ENCODE measurements around the gene PHF21A.

Gene PHF21A

DNA sequence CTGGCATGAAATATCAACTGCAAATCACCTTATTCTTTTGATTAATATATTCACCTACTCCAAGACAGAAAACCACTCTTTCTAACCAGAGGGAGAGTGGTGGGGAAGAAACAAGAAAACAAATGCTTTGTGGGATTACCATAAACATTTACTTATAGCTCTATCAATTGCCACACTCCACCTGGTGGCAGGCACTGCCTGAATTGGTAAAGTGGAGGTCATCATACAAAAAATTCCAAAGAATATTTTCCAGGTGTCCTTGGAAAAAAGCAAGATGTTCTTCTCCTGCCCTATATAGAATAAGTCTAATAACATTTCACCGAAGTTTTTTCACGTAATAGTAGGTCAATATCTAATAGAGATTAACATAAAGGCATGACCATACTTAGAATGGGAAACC is 45.3 kb downstream of the PHF21A start:
- no peak for DNase-seq (ENCODE audit: low spot score)

DNA sequence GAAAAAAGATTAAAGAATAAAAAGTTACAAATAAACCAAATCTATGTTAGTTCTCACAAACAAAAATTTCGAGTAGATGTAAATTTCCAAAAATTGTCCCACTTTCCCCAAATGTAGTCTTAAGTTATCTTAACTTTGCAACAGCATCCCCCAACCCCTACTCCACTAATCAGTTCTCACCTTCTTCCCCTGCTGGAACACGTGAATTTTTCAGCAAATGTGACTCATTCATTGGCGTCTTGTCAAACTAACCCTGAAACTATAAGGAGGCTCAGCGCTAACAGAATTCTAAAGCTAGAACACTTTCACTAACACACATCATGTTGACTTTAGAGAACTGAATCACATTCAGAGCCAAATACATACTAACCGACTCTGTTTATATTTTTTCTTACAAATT is 46.1 kb downstream of the PHF21A start:
- no peak for DNase-seq (ENCODE audit: low spot score)

DNA sequence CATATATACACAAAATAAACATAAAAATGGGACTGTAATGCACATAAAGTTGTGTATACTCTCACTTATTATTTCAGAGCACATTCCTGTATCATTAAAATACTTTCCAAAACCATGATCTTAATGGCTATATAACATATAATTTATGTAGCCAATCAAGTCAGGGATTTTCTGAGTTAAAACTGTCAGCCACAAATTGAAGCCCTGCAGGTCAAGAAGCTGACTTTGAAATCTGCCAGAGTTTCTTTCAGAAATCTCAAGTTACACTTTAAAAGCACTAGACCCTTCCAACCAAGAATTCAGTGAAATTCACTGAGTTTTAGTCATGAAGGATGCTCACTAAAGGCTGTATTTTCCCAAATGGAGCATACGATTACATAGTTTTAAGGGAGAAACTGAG is 47.6 kb downstream of the PHF21A start:
- no peak for DNase-seq (ENCODE audit: low spot score)

DNA sequence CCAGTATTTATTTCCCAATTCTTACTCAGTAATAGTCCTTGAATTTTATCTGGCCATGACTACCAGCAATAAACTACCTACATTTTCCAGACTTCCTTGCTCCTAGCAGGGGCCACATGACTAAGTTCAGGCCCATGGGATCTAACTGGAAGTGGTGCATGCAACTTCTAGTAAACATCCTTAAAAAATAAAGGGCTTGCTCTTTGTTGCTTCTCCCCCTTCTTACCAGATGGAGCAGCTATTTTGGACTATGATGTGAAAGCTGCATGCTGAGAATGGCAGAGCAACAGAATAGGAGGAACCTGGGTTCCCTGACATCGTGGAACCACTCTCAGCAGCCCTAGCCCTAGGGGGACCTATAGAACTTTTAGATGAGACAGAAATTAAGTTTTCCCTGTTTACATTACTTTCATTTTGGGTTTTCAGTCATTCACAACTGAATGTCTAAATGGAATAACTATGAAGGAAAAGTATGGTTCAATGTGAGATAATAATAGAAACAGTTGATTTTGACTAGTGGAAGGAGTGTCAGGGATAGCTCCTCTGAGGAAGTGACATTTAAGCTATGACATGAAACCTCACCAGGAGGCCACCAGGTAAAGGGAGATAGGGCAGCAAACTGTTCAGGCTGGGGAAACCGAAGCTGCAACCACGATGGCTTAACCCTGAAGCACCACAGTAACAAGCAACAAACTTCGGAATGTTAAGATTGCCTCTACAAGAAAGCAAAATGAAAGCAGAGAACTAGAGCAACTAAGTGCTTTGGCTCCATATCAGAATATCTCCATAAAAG is 48.9 kb downstream of the PHF21A start:
- no peak for DNase-seq (ENCODE audit: low spot score)

DNA sequence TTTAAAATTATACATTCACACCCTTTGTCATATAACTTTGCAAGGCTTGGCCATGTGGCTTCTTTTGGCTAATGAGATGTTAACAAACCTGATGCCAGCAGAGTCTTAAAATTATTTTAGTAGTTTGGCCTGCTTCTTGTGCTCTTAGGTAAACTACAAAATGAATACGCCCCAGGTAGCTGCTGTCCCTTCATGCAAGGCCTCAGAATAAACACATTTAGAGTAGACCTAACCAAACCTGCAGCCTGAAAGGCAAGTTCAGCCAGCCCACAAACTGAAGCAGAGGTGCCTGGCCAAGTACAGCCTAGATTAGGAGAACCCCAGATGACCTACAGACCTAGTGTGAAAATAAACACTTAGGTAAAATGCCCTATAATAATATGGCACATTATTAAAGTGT is 50.2 kb downstream of the PHF21A start:
- DNase-seq (ENCODE audit: low spot score), result no peak

DNA sequence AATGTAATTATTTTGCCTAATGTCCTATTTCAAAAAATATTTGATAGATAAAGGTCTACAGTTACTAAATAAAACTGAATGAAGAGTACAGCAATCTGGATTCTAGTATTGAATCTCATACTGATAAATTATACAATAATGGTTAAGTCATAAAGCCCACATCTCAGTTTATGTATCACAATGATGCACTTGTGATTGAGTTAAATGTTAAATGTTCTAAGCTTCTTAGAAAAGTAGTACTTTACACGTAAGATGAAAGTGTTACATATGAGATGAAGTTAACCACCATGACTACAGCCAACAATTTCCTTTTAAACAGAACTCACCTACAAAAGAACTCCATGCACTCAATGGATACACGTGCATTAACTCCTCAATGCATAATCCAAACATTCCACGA is 51.7 kb downstream of the PHF21A start:
- no peak for DNase-seq (ENCODE audit: low spot score)

DNA sequence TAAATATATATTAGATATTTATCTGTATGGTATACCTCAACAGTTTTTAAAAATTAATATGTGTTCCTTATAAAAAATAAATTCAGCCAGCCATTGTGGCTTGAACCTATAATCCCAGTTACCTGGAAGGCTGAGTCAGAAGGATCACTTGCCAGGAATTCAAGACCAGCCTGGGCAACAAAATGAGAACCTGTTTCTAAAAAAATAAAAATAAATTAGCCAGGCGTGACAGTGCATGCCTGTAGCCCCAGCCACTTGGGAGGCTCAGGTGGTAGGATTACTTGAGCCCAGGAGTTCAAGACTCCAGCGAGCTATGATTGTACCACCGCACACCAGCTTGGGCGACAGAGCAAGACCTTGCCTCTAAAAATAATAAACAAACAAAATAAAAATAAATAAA is 54.9 kb downstream of the PHF21A start:
- DNase-seq (ENCODE audit: low spot score), result no peak

DNA sequence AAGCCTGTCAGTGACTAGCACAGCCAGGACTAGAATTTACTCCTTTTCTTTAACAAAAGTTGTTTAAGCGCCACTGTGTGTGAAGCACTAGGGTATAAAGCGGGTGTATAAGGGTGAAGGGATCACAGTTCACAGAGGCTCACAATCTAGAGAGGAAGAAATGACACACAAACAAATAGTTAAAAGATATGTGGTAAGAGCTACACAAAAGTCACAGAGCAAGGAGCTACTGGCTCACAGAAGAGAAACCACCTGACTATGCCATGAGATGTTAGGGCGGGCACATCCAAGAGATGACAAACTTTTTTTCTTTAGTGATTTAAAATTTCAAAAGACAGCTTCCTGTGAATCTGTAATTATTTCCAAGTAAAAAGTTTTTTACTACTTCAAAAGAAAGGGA is 55.6 kb downstream of the PHF21A start:
- DNase-seq (ENCODE audit: low spot score), result no peak

DNA sequence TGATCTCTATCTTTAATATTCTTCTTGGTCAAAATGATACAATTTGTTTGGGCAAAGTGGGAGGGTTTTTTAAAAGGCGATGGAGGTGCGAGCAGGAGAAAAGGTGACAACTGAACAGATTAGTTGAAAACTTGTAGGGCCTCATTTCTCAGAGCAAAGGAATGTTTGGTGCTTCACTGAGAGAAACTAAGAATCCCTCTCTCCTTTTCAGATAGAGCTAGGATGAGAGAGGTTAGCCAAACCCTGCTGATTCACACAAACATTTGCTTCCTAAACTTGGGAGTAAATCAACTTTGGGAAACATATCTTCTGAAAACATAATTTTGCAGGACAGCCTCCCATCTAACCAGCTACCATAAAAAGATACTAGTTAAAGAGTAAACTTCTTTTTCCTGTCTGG is 57.0 kb downstream of the PHF21A start:
- DNase-seq (ENCODE audit: low spot score), result no peak

DNA sequence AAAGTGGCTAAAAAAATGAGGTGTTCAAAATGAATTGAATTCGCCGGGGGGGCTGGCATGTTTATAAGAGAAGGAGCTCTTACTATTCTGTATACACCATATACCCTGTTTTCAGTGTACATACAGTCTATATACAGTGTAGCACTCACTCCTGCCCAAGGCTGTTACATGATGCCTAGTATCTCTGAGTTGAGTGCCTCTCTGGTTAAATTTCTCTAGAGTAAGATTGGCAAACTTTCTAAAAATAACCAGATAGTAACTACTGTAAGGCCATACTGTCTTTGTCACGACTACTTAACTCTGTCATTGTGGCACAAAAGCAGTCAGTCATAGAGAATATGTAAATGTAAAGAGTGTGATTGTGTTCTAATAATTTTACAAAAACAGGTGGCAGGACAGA is 58.1 kb downstream of the PHF21A start:
- DNase-seq (ENCODE audit: low spot score), result no peak

DNA sequence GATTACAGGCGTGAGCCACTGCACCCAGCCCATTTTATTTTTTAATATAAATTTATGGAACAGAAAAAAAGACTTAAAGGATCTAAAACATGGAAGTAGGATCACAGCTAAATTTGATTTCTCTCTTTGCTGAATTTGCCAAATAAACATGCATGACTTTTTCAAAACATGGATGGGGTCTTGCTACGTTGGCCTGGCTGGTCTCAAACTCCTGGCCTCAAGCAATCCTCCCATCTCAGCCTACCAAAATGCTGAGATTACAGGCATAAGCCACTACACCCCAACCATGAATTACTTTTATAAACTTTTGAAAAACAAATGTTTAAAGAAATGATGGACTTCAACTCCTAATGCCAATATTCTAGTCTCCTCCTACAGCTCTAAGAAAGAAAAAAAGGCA is 61.2 kb downstream of the PHF21A start:
- DNase-seq (ENCODE audit: low spot score), result no peak

DNA sequence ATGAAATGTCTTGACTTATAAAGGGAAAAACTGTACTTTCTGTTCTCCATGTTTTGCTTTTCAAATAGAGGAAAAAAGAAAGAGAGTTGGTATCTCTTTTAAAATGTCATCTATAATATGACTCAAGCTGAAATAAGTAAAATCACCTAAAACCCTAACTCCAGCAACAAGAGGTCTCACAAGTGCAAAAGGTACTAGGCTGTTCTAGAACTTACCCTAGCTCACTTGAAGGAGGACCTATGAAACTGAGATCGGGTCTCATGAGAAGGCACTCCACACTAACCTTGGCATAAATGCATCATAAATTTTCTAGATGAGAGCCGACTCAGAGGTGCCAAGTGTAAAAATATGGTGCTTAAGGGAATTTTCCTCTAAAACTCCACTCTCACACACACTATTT is 63.8 kb downstream of the PHF21A start:
- DNase-seq (ENCODE audit: low spot score), result no peak

DNA sequence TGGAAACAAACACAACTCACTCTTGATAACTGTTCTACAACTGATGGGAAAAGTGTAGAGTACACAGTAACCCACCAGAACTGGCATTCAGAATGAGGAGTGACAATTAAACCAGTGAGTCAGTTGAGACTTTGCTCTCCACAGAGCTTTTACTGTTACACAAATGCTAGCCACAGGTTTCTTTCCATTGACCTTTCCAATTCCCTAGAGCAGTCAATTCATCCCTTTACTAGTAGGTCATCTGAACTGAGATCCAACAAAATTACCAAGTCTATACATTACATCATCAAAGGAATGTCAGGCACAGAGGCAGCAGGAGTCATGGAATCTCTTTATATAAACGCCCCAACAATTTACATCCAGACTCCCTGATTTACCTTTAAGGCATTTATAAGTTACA is 65.9 kb downstream of the PHF21A start:
- no peak for DNase-seq (ENCODE audit: low spot score)

DNA sequence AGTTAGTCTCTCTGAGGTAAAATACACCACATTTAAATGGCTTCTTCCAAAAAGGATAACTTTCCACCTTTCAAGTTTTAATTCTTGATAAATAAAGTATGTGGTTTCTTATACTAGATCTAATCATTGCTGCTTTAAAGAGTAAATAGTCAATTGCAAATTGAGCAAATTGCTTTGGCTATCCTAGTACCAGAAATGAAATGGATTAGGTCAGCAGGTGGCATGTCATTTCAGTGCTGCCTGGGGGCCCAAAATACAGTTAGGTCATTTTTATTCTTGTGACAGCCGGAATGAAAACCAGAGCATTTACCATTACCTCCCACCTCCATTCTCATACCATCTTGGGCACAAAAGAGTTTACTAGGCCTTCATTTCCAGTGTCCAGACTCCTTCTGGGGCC is 70.2 kb downstream of the PHF21A start:
- no peak for DNase-seq (ENCODE audit: low spot score)

DNA sequence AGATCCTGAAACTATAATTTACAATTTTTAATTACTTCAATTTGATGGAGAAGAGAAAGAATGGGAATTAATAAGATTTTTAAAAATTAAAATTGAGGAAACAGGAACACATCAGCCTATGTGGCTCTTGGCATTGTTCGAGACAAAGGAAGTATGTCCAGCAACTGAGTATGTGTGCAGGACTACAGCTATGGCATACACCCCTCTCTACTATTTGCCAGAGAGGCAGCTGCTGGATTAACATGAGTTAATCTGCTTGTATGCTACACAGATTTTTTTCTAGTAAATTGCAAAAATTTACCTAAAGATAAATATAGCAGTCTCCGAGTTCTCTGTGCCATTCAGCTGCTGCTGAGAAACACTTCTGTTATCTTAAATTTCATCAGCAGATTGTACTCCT is 70.6 kb downstream of the PHF21A start:
- no peak for DNase-seq (ENCODE audit: low spot score)

DNA sequence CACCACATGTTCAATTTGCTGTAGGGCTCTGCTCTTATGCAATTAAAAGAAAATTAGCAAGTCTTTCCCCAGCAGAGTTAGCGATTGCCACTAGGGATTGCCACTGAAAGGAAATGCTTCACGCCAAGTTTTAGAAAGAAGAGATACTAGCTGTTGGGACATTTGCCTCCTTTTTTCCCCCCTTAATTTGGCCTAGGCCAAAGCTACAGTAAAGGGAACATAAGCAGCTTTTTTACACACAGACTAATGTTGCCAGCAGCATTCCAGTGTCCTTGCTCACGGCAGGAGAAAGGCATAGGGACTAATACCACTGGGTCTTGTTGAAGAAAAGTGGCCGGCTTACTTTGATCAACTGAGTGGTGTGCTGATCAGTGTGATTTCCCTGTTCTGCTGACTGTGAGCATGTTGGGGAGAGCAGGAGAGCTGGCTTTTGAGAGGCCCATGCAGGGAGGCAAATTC is 71.2 kb downstream of the PHF21A start:
- no peak for DNase-seq (ENCODE audit: low spot score)

DNA sequence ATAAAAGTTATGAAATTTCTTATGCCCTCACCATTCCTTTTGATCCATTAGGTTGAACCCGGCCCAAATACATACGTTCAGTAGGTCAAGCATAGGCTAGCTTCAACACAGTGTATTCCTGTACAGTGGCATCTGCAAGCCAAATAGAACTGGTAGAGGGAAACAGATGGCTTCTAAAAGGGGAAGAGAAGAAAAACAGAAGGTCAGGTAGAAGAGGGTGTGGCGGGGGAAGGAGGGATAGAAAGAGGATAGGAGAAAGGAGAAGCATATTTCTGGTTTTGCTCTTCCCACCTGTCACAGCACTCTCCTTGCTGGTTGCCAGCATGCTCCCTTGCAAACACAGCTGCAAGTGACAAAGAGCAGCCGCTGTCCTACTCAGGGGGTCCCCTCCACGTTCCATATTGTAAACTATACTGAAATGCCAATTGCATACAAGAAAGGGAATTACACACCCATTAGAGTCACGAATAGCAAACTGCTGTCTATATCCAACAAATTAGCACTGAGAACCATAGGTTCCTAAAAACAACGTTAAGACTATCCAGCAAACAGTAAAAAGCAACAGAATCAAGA is 71.8 kb downstream of the PHF21A start:
- no peak for DNase-seq (ENCODE audit: low spot score)

DNA sequence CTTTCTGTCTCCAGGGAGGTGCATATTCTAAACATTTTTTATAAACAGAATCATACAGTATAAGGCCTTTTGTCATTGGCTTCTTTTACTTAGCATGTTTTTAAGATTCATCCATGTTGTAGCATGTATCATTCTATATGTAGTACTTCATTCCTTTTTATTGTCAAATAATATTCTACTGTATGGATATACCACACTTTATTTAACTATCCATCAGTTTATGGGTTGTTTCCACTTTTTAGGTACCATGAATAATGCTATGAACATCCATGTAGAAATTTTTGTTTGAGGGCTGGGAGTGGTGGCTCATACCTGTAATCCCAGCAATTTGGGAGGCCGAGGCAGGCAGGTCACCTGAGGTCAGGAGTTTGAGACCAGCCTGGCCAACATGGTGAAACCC is 73.1 kb downstream of the PHF21A start:
- no peak for DNase-seq (ENCODE audit: low spot score)

DNA sequence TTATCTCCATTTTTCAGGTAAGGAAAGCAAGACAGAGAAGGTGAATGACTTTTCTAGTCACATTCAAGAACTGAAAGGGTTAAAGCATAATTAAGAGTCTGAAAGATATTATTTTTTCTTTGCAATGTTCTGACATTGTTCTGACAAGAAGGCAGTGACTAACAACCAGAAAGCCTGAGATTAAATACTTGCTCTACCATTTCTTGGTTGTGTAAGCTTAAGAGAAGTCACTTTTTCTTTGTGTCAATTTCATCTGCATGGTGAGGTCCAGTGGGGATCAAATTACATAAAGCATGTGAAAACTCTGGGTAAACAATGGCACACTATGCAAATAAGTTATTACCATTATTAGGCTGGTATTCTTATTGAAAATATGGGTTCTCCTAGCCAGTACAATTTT is 73.7 kb downstream of the PHF21A start:
- no peak for DNase-seq (ENCODE audit: low spot score)

DNA sequence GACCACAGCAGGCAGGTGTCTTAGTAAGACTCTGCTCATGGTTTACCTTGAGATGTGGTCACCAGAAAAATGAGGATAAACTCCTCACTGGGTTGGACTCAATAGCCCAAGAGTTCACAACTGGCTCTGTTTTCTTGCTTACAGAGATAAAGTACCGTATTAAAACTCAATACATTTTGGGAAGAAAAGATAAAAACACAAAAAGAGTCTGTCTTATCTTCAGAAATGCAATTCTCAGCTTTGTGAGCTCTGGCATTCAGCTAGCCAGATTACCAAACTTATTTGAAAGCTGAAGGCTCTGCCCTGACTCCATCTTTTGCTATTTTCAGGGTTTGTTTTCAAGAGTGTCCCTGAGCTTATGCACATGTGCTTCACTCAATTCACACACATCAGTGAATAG is 75.4 kb downstream of the PHF21A start:
- no peak for DNase-seq (ENCODE audit: low spot score)

DNA sequence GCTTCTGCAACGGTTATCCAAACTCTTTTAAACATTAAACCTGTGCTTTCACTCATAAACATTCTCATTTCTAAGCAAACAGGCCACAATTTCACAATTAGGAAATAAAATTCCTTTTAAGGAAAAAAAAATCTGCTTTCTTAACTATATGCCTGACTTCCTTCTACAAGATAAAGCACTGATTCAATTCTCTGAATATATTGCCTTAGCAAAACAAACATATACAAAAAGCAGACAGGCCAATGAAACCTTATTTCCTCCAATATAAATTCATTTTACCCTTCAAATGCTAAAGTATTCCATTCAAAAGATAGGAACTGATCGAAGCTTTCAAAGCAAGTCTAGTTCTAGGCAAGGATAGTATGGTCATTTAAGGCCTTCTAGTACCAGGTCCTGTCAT is 76.7 kb downstream of the PHF21A start:
- no peak for DNase-seq (ENCODE audit: low spot score)

DNA sequence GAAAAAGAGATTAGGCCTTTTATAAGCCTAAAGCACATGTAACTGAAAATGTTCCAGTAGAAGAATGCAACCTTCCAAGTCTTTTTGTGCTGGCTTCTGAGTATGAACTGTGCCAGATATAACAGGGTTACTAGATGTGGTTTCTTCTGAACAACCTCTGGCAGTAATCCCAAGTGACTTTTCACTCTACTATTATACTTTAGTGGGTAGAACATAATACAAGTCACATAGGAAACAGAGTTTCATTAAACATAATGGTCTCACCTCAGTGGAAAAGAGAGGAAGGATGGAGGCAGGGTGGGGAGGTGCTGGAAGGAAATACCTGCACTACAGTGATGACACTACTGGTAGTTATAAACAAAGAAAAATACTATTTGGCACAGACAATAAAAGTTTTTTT is 81.3 kb downstream of the PHF21A start:
- DNase-seq (ENCODE audit: low spot score), result no peak

DNA sequence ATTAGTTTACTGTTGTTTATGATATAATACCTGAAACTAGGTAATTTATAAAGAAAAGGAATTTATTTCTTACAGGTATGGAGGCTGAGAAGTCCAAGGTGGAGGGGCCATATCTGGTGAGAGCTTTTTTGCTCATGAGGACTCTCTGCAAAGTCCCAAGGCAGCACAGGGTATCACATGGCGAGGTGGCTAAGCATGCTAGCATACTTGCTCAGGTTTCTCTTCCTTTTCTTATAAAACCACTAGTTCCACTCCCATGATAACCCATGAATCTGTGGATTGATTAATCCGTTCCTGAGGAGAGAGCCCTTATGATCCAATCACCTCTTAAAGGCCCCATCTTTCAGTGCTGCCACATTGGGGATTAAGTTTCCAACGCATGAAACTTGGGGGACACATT is 82.7 kb downstream of the PHF21A start:
- DNase-seq (ENCODE audit: low spot score), result no peak

DNA sequence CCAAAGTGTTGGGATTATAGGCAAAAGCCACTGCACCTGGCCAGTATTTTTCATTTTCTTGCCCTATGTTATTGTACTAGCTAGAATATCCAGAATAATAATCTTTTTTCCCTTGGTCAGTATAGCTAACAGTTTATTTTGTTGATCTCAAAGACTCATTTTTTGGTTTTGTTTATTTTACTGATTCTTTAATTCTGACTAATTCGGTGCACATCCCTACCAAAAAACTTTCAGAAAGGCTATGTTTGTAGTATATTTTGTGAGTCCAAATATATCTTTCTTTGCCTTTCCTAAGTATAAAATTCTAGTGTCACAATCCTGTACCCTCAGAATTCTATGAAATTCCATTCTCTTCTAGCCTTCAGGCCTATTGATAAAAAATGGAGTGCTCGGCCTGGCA is 84.3 kb downstream of the PHF21A start:
- no peak for DNase-seq (ENCODE audit: low spot score)

All from germinal center (tissue), 1 donor.